ENCODE measurements around the gene KCP.

The KCP gene

GRCh38 chr7:128938544-128939074, 28.1 kb upstream of the KCP start:
- Histone ChIP-seq H3K4me1 (ENCODE audit: low read length) (peaks cover 70% of the 10 kb centered on the region), H3K36me3 (replicated peaks; ENCODE audit: low read depth, low read length) (peaks cover 27% of the 10 kb centered on the region), H3K9ac (ENCODE audit: low read length) (peak overlapping the region; percentile 99), H4K20me1 (ENCODE audit: insufficient read depth, low read length) (peaks cover 10% of the 10 kb centered on the region), H3K27me3 (ENCODE audit: low read depth, low read length) (no peaks in the 10 kb centered on the region), H2AFZ (ENCODE audit: low read depth, low read length) (no peak overlapping the region), H3K79me2 (ENCODE audit: low read length) (peaks cover 85% of the 10 kb centered on the region), H3K4me3 (ENCODE audit: low read length) (peak overlapping the region; percentile 97), H3K27ac (ENCODE audit: low read length) (peak overlapping the region; percentile 97), H3K9me3 (ENCODE audit: insufficient read depth, low read length) (no peaks in the 10 kb centered on the region), H3K4me2 (ENCODE audit: low read length) (peak overlapping the region; percentile 80)
- TF ChIP-seq CTCF (IDR thresholded peaks at IDR 0.05; ENCODE audit: low read depth, low read length), result no peak
- no peak for TF ChIP-seq EZH2phosphoT487 (IDR thresholded peaks at IDR 0.05; ENCODE audit: low read depth)

GRCh38 chr7:128937647-128938543, 27.4 kb upstream of the KCP start, which contains the start of gene IRF5:
IRF5 (plus strand) TSS chr7:128937927; CDS start chr7:128942082, 4,155 bp downstream.
- peak within 1 kb of the TSS; percentile 97 for H3K27ac ChIP-seq (ENCODE audit: low read length)
- H3K9ac ChIP-seq (ENCODE audit: low read length), result peak within 1 kb of the TSS; percentile 99
- H2AFZ ChIP-seq (ENCODE audit: low read depth, low read length), result no peak within 1 kb of the TSS

GRCh38 chr7:128937271-128937646, 26.8 kb upstream of the KCP start:
- H2AFZ ChIP-seq (ENCODE audit: low read depth, low read length), result no peak overlapping the region
- H3K4me3 ChIP-seq (ENCODE audit: low read length), result peak overlapping the region; percentile 97
- peak overlapping the region; percentile 97 for H3K27ac ChIP-seq (ENCODE audit: low read length)
- H4K20me1 ChIP-seq (ENCODE audit: insufficient read depth, low read length), result peaks cover 10% of the 10 kb centered on the region
- peak overlapping the region; percentile 99 for H3K9ac ChIP-seq (ENCODE audit: low read length)
- no peak for TF ChIP-seq EZH2phosphoT487 (IDR thresholded peaks at IDR 0.05; ENCODE audit: low read depth)
- no peak for TF ChIP-seq CTCF (IDR thresholded peaks at IDR 0.05; ENCODE audit: low read depth, low read length)
- H3K9me3 ChIP-seq (ENCODE audit: insufficient read depth, low read length), result no peaks in the 10 kb centered on the region
- H3K79me2 ChIP-seq (ENCODE audit: low read length), result peaks cover 74% of the 10 kb centered on the region
- peaks cover 79% of the 10 kb centered on the region for H3K4me1 ChIP-seq (ENCODE audit: low read length)
- no peaks in the 10 kb centered on the region for H3K27me3 ChIP-seq (ENCODE audit: low read depth, low read length)
- peaks cover 22% of the 10 kb centered on the region for H3K36me3 ChIP-seq (replicated peaks; ENCODE audit: low read depth, low read length)
- H3K4me2 ChIP-seq (ENCODE audit: low read length), result peak overlapping the region; percentile 80

More at GRCh38 chr7:128937647-128938543, 27.4 kb upstream of the KCP start, which contains the start of gene IRF5:
- Histone ChIP-seq H3K27me3 (ENCODE audit: low read depth, low read length) (no peaks in the 10 kb centered on the region), H4K20me1 (ENCODE audit: insufficient read depth, low read length) (peaks cover 10% of the 10 kb centered on the region), H3K9me3 (ENCODE audit: insufficient read depth, low read length) (no peaks in the 10 kb centered on the region), H3K4me3 (ENCODE audit: low read length) (peak within 1 kb of the TSS; percentile 97), H3K4me2 (ENCODE audit: low read length) (peak within 1 kb of the TSS; percentile 80), H3K79me2 (ENCODE audit: low read length) (peaks cover 80% of the 10 kb centered on the region), H3K36me3 (replicated peaks; ENCODE audit: low read depth, low read length) (peaks cover 25% of the 10 kb centered on the region), H3K4me1 (ENCODE audit: low read length) (peaks cover 73% of the 10 kb centered on the region)
- no peak for TF ChIP-seq EZH2phosphoT487 (IDR thresholded peaks at IDR 0.05; ENCODE audit: low read depth)
- no peak for TF ChIP-seq CTCF (IDR thresholded peaks at IDR 0.05; ENCODE audit: low read depth, low read length)

GRCh38 chr7:128936798-128937197, 26.3 kb upstream of the KCP start:
- H3K4me2 ChIP-seq (ENCODE audit: low read length), result peak overlapping the region; percentile 80
- peak overlapping the region; percentile 97 for H3K4me3 ChIP-seq (ENCODE audit: low read length)
- H3K27me3 ChIP-seq (ENCODE audit: low read depth, low read length), result no peaks in the 10 kb centered on the region

More at GRCh38 chr7:128936798-128937197, 26.3 kb upstream of the KCP start:
- no peaks in the 10 kb centered on the region for H3K9me3 ChIP-seq (ENCODE audit: insufficient read depth, low read length)
- peak overlapping the region; percentile 97 for H3K27ac ChIP-seq (ENCODE audit: low read length)
- H4K20me1 ChIP-seq (ENCODE audit: insufficient read depth, low read length), result peaks cover 6% of the 10 kb centered on the region
- peaks cover 75% of the 10 kb centered on the region for H3K4me1 ChIP-seq (ENCODE audit: low read length)
- peaks cover 17% of the 10 kb centered on the region for H3K36me3 ChIP-seq (replicated peaks; ENCODE audit: low read depth, low read length)
- no peak overlapping the region for H2AFZ ChIP-seq (ENCODE audit: low read depth, low read length)
- peaks cover 69% of the 10 kb centered on the region for H3K79me2 ChIP-seq (ENCODE audit: low read length)
- H3K9ac ChIP-seq (ENCODE audit: low read length), result peak overlapping the region; percentile 99
- no peak for TF ChIP-seq CTCF (IDR thresholded peaks at IDR 0.05; ENCODE audit: low read depth, low read length)
- TF ChIP-seq EZH2phosphoT487 (IDR thresholded peaks at IDR 0.05; ENCODE audit: low read depth), result no peak

Measured in OCI-LY3 (cell line).